ENCODE measurements around the gene VWA1.
"Not testable (repeated sequence)": the region's sequence is repeated elsewhere in the genome, so short reads cannot be mapped to it uniquely, and the experiment has no call there.

The VWA1 gene

GRCh38 chr1:1402901-1403392 lies 32.5 kb upstream of the VWA1 start:
- DNase-seq (ENCODE audit: low read depth) = not testable (repeated sequence)

GRCh38 chr1:1403653-1404052 lies 31.8 kb upstream of the VWA1 start:
- no peak for DNase-seq (ENCODE audit: low read depth)

- DNase-seq (ENCODE audit: low read depth) = no peak
These were observed 29.2 kb upstream of the VWA1 start for GRCh38 chr1:1406101-1406820.

- DNase-seq (ENCODE audit: low read depth) = peak; percentile 93
These were observed 28.5 kb upstream of the VWA1 start, which contains the start of gene MRPL20 for GRCh38 chr1:1406821-1407635. MRPL20 (minus strand) TSS chr1:1407293; CDS start chr1:1407217, 76 bp downstream.

DNA sequence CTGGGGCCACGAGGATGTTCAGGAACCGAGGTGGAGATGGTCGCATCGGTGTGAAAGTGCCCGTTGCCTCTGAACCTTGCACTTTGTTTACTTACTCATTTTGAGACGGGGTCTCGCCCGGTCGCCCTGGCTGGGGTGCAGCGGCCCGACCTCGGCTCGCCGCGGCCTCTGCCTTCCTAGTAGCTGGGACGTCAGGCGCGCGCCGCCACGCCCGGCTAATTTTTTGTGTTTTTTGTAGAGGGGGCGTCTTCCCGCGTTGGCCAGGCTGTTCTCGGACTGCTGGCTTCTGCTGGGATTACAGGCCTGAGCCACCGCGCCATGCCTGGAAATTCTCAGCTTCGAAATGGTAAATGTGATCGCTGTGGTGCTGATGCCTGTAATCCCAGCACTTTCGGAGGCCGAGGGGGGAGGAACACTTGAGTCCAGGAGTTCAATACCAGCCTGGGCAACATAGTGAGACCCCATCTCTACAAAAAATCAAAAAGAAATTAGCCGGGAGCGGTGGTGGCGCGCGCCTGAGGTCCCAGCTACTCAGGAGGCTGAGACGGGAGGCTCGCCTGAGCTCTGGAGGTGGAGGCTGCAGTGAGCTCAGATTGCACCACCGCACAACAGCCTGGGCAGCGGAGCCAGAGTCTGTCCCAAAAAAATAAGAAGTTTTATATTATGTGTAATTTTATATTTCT lies 27.7 kb upstream of the VWA1 start:
- DNase-seq (ENCODE audit: low read depth) = no peak

DNA sequence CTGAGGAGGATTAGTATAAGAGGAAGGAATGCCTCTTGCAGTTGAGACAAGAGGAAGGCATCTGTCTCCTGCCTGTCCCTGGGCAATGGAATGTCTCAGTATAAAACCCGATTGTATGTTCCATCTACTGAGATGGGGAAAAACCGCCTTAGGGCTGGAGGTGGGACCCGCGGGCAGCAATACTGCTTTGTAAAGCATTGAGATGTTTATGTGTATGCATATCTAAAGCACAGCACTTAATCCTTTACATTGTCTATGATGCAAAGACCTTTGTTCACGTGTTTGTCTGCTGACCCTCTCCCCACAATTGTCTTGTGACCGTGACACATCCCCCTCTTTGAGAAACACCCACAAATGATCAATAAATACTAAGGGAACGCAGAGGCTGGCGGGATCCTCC lies 25.3 kb upstream of the VWA1 start:
- not testable (repeated sequence) for DNase-seq (ENCODE audit: low read depth)

DNA sequence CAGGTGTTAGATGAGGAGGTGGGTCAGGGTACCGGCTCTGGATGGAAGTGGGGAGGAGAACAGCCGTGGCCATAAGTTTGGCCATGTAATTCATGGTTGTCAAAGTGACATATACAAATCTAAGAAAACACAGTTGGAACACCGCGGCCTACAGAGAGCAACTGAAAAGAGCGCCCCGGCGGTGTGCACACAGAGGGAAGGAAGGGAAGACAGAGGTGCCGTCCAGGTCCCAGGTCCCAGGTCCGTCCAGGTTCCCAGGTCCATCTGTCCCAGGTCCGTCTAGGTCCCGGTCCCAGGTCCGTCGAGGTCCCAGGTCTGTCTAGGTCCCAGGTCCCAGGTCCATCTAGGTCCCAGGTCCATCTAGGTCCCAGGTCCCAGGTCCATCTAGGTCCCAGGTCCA lies 23.9 kb upstream of the VWA1 start:
- no peak for DNase-seq (ENCODE audit: low read depth)

- not testable (repeated sequence) for DNase-seq (ENCODE audit: low read depth)
These were observed 23.1 kb upstream of the VWA1 start for GRCh38 chr1:1412311-1412902.

DNA sequence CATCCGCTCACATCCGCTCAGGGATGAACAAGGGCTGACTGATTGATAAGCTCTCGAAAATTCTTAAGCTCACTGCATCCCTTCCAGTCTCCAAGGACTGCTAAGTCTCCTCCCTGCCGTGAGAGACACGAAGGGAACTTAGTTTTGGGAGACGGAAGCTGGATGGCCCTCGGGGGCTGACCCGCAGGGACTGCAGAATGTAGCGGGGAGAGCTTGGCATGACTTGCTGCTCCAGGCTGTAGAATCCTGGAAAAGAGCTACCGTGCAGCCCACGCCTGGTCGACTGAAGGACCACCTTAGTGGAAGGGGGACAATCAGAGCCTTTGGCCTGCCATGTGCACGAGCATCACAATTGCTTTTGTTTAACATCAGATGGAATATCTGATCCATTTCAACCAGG lies 19.7 kb upstream of the VWA1 start:
- no peak for DNase-seq (ENCODE audit: low read depth)

DNA sequence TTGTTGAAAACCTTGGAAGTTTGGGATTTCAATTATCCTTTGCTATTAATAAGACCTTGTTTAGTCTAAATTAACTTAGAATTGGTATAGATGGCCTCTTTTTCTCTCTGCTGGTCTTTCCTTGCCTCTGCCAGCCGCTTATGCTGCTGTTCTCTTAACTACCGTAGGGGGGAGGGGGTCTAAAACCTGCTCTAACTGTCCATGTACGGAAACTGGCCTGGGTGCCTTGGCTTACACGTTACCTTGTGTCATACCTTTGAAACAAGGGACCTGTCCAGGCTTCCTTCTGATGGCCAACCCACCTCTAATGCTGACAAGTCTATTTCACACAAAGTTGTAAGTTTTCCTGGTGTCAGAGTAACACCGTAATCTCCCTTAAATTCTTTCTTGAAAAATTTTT lies 18.1 kb upstream of the VWA1 start:
- DNase-seq (ENCODE audit: low read depth) = not testable (repeated sequence)

DNA sequence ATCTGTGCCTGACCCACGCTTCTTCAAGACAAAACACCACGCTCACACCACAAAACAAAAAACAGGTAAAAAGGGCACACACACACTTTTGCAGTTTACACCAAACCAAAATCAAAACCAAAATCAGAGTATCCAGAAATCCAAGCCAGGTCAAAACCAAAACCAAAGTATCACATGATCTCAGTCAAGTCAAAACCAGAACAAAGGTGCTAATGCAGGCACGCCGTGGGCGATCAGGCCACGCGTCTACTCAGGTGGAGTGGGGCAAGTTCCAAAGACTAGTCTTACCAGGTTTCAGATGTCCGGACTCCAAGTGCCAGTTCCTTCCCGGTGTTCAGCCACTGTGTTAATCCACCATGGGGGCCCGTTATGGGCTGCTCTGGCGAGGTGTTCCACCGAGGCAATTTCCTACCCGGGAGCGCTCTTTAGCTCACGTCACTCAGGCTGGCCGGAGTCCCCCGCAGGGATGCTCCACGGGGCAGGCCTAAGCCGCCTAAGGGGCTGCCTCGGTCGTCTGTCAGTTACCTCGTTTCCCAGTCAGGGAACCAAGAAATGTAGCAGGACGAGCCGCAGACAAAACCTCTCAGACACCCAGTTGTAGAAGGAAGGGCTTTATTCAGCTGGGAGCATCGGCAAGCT lies 17.5 kb upstream of the VWA1 start:
- not testable (repeated sequence) for DNase-seq (ENCODE audit: low read depth)

DNA sequence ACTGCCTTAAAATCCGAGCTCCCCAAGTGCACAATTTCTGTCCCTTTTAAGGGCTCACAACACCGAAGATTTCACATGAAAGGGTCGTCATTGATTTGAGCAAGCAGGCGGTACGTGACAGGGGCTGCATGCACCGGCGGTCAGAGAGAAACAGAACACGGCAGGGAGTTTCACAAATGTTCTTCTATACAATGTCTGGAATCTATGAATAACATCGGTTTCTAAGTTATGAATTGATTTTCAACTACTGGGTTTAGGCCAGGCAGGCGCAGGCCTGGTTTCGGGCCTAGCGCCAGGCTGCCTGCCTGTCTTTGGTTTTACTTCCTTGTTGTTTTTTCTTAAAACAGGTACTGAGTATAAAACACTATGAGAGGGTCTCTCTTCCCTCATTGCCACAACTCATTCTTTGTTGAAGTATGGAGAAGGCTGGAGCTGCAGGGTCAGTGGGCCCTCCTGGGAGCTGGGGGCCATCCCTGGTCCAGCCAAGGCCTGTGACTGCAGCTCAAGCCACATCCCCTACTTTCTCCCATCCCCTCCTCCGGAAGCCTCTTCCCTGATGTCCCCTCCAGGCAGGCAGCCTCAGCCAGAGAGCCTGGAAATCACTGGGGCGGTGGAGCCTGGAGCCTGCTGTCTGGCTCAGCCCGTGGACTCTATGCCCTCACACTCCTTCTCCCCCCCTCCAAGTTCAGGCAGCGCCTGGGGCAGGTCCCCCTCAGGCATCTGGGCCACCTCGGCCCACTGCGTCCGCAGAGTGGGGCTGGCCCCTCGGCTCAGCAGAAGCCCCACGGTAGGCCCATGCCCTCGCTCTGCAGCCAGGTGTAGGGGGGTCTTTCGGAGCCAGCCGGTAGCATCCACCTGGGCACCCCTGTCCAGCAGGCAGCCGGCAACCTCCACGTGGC lies 16.8 kb upstream of the VWA1 start:
- DNase-seq (ENCODE audit: low read depth) = no peak

DNA sequence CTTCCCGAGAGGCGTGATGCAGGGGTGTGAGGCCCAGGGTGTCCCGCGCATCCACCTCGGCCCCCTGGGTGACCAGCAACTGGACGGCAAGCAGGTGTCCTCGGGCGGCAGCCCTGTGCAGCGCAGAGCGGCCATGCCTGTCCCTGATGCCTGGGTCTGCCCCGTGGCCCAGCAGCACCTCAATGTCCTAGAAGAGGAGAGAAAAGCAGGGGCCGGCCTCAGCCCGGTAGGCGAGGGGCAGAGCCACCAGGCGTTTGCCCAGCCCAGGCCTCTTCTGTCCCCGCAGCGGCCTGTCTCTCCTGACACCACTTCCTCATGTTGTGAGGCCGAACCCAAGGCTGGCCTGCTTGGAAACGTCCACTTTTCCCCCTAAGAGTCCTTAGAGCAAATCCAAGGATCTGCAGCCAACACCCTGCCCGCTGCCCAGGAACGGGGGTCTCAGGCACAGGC lies 16.1 kb upstream of the VWA1 start:
- DNase-seq (ENCODE audit: low read depth) = no peak

DNA sequence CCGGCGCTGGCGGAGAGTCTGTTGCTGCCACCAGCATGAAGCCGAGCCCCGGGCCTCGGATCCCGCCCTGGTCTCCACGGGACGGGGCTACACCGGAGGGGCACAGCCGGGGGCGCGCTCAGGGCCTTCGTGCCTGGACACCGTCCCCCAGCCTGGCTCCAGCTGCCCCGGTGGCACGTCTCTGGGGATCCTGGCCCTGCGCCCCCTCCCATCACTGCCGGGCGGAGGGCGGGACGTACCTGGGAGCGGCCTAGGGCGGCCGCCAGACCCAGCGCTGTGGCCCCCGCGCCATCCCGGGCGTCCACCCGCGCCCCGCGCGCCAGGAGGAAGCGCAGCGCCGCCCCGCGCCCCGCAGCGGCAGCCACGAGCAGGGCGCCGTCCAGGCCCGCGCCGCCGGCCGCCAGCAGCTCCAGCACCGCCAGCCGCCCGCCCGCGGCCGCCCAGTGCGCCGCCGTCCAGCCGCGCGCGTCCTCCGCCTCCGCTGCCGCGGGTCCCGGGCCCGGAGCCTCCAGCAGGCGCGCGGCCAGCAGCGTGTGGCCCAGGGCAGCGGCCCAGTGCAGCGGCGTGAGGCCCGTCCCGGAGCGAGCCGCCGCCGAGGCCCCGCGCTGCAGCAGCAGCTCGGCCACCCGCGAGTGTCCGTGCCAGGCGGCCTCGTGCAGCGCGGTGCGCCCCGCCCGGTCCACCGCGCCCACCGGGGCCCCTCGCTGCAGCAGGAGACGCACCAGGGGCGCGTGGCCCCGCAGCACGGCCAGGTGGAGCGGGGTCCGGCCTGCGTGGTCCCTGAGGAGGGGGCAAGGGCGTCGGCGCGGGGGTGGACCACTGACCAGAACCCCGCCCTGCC lies 15.5 kb upstream of the VWA1 start:
- DNase-seq (ENCODE audit: low read depth) = no peak

DNA sequence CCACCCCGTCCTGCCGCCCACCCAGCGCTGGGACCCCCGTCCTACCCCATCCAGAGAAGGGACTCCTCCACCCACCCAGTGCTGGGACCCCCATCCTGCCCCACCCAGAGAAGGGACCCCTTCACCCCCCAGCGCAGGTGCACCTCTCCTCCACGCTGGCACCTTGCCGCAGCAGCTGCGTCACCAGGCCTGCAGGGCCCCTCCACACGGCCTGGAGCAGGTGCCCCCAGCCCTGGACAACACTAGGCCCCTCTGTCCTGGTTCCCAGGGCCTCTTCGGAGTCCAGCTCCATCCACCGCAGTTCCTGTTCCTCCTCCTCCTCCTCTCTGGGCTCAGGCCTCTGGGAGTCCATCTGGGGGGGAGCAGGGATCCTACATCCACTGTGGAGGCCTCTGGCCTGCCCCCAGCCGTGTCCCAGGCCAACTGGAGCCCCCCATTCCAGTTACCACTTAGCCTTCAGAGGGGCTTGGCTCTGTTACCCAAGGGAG lies 14.8 kb upstream of the VWA1 start:
- DNase-seq (ENCODE audit: low read depth) = no peak

DNA sequence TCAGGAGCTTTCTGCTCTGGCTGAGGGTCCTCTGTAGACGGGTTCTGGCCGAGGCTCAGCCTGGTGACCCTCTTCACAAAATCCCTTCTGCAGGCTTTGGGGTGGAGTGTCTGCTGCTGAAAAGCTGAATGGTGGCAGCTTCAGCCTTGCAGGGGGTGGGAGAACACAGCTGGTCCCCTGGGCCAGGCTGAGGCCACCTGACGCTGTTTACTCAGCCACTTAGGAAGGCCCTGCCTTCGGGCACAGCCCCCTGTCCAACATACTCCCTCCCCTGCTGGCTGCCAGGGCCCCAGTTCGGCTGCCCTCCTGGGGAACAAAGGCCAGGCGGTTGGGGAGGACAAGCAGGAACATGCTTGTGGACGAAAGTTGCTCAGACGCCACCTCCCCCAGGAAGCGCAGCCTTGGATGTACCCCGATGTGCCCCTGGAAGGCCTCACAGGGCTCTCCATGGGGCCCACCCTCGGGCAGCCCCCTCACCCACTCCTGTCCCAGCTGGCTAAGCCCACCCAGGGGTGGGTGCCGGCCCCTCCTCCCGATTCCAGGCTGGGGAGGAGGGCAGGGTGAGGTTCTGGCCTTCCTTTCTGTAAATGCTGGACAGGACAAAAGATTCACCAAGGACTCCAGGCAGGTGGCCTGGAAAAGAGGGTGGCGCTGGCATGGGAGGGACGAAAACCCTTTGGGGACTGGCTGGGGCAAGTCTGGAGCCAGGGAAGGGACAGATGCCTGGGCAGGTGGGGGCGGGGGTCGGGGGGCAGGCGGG lies 14.2 kb upstream of the VWA1 start, which contains the start of gene ANKRD65:
TSS of gene ANKRD65 (minus strand) at position 130 of the 760 bp plus-strand sequence. CDS start 271 bp downstream, outside the sequence.
- no peak for DNase-seq (ENCODE audit: low read depth)

DNA sequence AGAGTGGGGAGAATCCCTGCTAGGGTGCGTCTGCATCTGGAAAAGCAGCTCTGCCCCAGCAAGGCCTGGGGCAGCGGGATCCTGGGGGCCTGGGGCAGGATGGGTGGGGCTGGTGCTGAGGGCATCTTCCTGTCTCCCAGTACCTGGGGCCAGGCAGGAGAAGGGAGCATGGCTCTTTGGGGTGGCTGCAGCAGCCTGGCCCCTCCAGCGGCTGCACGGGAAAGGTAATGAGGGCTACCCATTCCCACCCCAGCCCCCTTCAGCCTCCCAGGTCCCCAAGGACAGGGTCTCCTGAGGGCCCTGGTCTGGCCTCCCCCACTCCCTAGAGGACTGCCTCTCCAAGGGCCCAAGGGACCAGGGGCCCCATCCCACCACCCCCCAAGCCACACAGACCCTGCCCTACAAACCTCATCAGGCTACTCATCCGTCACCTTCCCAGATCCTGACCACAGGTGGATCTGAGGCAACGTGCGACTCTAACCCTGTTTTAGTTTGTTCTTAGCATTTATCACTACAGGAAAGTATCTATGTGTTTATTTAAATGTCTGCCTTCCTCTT lies 13.5 kb upstream of the VWA1 start:
- no peak for DNase-seq (ENCODE audit: low read depth)

Measured in stimulated activated CD8-positive, alpha-beta memory T cell treated with anti-CD3 and anti-CD28 coated beads, Interleukin-12 subunit alpha, Interleukin-12 subunit beta, amount 100 ng/mL, for 4 hours (primary cell).